Ovary (tissue), 9 donors: Measurements from ENCODE around the gene KCNK7. TPM values are rescaled to one million over a fixed set of nuclear protein-coding genes. Genes with fewer than 3 reads are reported as not detected.

ENCODE experiments used
- DNase-seq, 5 donors: peaks; one replicate each; pipeline ENCODE4 v3.0.0-alpha.2; 2019 to 2020
- H3K27ac ChIP-seq, 2 donors: fragments of 200-600 bp; one replicate each; pipeline versions ENCODE4 v1.5.1 to v1.8.0; 2019 to 2022
- H3K27me3 ChIP-seq: fragments of 200-600 bp; one replicate; pipeline ENCODE4 v1.8.0; 2022
- H3K36me3 ChIP-seq: fragments of 200-600 bp; sonication (generic); one replicate; pipeline ENCODE4 v1.5.1; 2019
- H3K4me1 ChIP-seq: one replicate; pipeline ENCODE4 v1.8.1; 2013; ENCODE audit warnings: mild to moderate bottlenecking, moderate library complexity; ENCODE audit not compliant: insufficient read depth
- H3K4me3 ChIP-seq: fragments of 200-600 bp; sonication (generic); one replicate; pipeline ENCODE4 v1.5.1; 2017
- H3K9me3 ChIP-seq, 2 donors: fragments of 200-600 bp in 1 of 2; sonication (generic) in 1 of 2; one replicate each; pipeline versions ENCODE4 v1.5.1 to v1.8.1; 2013 to 2019; ENCODE audit warnings: mild to moderate bottlenecking in 1 of 2, moderate library complexity in 1 of 2
- EP300 ChIP-seq: sonication (generic); formaldehyde crosslinking; IDR thresholded peaks from one replicate; pipeline ENCODE4 v1.6.1; 2017; ENCODE audit warnings: antibody characterized with exemption
- POLR2A ChIP-seq: fragments of 450-650 bp; IDR thresholded peaks from one replicate; pipeline ENCODE4 v1.6.1; 2017; ENCODE audit warnings: antibody characterized with exemption, mild to moderate bottlenecking, moderate library complexity
- WGBS, 3 donors: extraction: QIAGEN DNeasy Blood & Tissue Kit in 1 of 3; methylation state at CpG; one replicate each; pipeline versions ENCODE4 v1.1.5 to v1.1.7; 2013 to 2017; 5-methylcytosine and 5-hydroxymethylcytosine counted together
- intact Hi-C, 4 donors: fragments of 100-400 bp; cut with DNase I; formaldehyde crosslinking; loops; one replicate each; pipeline versions ENCODE4 v1.11.0 to v1.15.1; 2022 to 2023
- polyA plus RNA-seq, 2 donors: library from polyadenylated mRNA; stranded (reverse); fragments of 200-250 nt in 1 of 2; fragments of 350-450 nt in 1 of 2; fragmentation: Illumina TruSeq in 1 of 2; extraction: RNeasy Lipid Tissue Mini Kit (QIAGEN cat#74804) in 1 of 2; gene quantifications; one replicate each; pipeline ENCODE4 v1.2.3, GENCODE V29; 2013 to 2014
- total RNA-seq, 7 donors: library from RNA; depleted of rRNA in 2 of 7; stranded (reverse); fragments of >200 nt in 2 of 7; fragmentation: NEBNext Ultra II Directional in 3 of 7; extraction: Animal tissue kit (Norgen Biotek cat#: 25700) in 3 of 7; gene quantifications; one replicate each; pipeline versions ENCODE4 v1.1.0 to v1.2.4, GENCODE V29; 2016 to 2023
- TF ChIP-seq, protein P1 (sequence below), 3 donors: fragments of 450-650 bp in 2 of 3; fragments of 200-600 bp in 1 of 3; IDR thresholded peaks; one replicate each; pipeline versions ENCODE4 v1.5.1 to v1.8.0; 2016 to 2022; ENCODE audit warnings: antibody characterized with exemption in 3 of 3, mild to moderate bottlenecking in 1 of 3
- donor health status: DM: no; HTN: no; CAD: no; lungs with moderate emphysema.
- donor health status: DM: no; HTN: no; CAD: no.
- donor health status: Bipolar disorder and iron deficiency.
- donor health status: DM: yes; HTN: yes; CAD: no.
- donor health status: DM: no; HTN: no; CAD: no.
- donor health status: DM: yes; HTN: yes; CAD: no.

The KCNK7 gene
- total and polyA plus RNA-seq, 9 donors: 0.65 to 4.0 (median 1.2) TPM; not detected in 1

DNA sequence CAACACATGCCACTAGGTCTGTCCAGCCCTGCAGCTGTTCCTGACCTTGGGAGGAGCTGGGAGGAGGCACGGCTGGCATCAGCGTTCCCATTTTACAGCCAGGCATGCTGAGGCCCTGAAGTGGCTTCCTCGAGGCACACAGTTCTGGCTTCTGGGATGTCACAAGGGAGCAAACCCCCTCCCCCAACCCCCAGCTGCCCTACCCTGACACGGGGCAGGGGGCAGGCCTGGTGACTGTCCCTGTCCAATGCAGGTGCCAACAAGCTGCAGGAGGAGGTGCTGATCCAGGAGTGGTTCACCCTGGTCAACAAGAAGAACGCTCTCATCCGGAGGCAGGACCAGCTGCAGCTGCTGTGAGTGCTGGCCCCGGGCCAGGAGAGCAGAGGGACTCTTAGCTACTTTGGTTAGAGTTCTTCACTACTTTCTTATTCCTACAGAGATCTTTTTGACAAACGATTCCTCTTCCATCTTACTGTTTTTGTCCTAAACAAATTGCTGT lies 5.3 kb downstream of the KCNK7 start:
- no peaks in the 10 kb centered on the region for H3K27me3 ChIP-seq
- TF ChIP-seq EP300 (no peak), POLR2A (no peak)
- TF ChIP-seq, protein P1, sequence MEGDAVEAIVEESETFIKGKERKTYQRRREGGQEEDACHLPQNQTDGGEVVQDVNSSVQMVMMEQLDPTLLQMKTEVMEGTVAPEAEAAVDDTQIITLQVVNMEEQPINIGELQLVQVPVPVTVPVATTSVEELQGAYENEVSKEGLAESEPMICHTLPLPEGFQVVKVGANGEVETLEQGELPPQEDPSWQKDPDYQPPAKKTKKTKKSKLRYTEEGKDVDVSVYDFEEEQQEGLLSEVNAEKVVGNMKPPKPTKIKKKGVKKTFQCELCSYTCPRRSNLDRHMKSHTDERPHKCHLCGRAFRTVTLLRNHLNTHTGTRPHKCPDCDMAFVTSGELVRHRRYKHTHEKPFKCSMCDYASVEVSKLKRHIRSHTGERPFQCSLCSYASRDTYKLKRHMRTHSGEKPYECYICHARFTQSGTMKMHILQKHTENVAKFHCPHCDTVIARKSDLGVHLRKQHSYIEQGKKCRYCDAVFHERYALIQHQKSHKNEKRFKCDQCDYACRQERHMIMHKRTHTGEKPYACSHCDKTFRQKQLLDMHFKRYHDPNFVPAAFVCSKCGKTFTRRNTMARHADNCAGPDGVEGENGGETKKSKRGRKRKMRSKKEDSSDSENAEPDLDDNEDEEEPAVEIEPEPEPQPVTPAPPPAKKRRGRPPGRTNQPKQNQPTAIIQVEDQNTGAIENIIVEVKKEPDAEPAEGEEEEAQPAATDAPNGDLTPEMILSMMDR (IDR thresholded peaks at IDR 0.05): no peak
- no peaks in the 10 kb centered on the region for H3K4me1 ChIP-seq
- 21 to 39% (median 26%) methylated on average over 8 of the region's 8 CpGs for WGBS, 3 donors
- no peaks in the 10 kb centered on the region for H3K36me3 ChIP-seq
- intact Hi-C loops: no loop called here
- H3K27ac ChIP-seq: no peak overlapping the region
- H3K9me3 ChIP-seq: no peaks in the 10 kb centered on the region
- DNase-seq: peak; percentile 62 to 85 (median 73)
- no peak overlapping the region for H3K4me3 ChIP-seq

DNA sequence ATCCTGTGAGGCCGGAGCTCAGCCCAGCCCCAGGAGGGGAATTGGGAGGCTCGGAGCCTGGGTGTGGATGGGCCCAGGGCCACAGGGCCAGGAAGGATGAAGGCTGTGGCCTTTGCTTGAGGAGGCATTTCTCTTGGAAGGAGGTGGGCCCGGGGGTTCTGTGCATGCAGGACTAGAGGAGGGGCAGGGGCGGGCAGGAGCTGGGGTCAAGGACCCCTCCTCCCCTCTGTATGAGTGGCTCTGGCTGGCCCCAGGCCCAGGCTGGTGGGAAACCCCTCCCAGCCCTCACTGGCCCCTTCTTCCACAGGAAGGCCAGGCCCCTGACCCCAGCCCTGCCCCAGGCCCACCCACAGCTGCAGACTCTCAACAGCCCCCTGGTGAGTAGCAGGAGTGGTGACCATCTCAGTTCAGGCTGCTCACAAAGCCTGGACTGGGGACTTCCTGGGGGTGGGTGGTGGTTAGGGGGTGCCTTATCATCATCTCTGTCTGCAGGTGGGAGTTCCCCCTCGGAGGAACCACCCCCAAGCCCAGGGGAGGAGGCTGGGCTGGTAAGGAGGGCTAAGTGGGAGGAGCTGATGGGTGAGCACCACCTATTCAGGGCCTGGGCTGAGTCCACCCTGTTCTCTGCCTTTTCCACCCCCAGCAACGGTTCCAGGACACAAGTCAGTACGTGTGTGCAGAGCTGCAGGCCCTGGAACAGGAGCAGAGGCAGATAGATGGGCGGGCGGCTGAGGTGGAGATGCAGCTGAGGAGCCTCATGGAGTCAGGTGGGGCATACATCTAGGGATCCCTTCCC lies 6.0 kb downstream of the KCNK7 start:
- DNase-seq: peak in 2 of 5 donors; percentile 27 to 43
- no peak overlapping the region for H3K4me3 ChIP-seq
- intact Hi-C loops: no loop called here
- H3K9me3 ChIP-seq: no peaks in the 10 kb centered on the region
- TF ChIP-seq POLR2A (no peak), EP300 (no peak)
- TF ChIP-seq, protein P1 (IDR thresholded peaks at IDR 0.05): no peak
- H3K27me3 ChIP-seq: no peaks in the 10 kb centered on the region
- WGBS, 3 donors: 49 to 55% (median 52%) methylated on average over 8 to 9 of the region's 9 CpGs
- no peak overlapping the region for H3K27ac ChIP-seq
- H3K4me1 ChIP-seq: no peaks in the 10 kb centered on the region
- no peaks in the 10 kb centered on the region for H3K36me3 ChIP-seq

DNA sequence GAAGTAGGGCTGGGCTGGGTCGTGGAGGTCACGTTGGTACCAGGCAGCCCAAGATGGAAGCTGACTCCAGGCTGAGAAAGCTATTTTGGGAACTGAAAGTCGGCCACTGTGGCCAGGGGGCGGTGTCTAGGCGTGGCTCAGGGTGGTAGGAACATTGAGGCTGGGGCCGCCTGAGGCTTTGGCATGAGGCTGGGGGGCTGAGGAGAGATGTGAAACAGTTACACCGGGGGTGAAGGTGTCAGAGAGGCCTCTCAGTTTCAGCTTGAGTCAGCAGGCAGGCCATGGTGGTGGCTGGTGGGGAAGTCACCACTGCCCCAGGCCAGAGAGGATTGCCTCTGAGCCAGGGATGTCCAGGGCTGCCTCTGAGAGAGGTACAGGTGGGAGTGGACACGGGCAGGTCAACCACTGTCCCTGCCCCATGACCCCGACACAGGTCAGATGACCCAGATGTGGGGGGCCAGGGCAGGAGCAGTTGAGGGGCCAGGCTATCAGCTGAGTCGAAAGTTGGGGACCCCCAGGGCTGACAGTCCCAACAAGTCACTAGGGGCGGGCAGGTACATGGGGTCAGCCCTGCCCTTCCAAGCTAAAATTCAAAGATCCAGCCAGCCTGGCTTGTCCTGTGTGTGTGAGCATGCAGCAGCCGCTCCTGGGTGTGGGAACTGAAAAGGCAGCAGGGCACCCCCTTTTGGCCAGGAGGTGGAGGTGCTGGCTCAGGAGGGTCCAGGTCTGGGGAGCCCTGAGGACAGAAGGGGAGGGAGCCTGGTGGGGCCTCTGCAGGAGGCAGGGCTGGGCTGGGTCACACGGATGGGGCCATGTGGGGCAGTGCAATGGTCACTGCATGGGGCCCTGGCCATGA lies 7.2 kb downstream of the KCNK7 start:
- peak in 3 of 5 donors; percentile 40 to 61 (median 57) for DNase-seq
- intact Hi-C loops: no loop called here
- no peaks in the 10 kb centered on the region for H3K9me3 ChIP-seq
- no peak overlapping the region for H3K27ac ChIP-seq
- 67 to 69% (median 69%) methylated on average over 13 of the region's 13 CpGs for WGBS, 3 donors
- TF ChIP-seq, protein P1 (IDR thresholded peaks at IDR 0.05): peak in 2 of 3 donors; percentile 33 to 39
- TF ChIP-seq EP300 (no peak), POLR2A (no peak)
- H3K4me1 ChIP-seq: no peaks in the 10 kb centered on the region
- no peaks in the 10 kb centered on the region for H3K36me3 ChIP-seq
- no peak overlapping the region for H3K4me3 ChIP-seq
- no peaks in the 10 kb centered on the region for H3K27me3 ChIP-seq

DNA sequence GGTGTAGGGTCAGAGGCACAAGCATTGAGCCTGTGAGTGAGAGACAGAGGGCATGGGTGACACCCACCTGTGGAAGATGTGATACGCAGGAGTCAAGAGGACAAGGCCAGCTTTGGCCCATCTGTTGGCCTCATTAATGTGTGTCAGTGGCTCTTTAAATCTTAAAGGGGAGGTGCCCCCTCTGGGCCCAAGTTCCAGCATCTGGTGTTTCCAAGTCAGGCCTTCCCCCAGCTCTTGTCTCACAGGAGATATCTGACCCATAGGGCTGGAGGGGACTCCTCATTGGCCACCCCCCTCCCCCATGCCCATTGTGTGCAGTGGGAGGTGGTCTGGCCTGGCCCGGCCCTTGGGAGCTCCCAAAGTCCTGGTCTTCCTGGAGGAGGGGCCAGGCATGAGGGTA lies 8.9 kb downstream of the KCNK7 start:
- TF ChIP-seq, protein P1 (IDR thresholded peaks at IDR 0.05): no peak
- no peak for TF ChIP-seq EP300
- no peak for TF ChIP-seq POLR2A
- Histone ChIP-seq H3K36me3 (no peaks in the 10 kb centered on the region), H3K4me3 (no peak overlapping the region), H3K27me3 (no peaks in the 10 kb centered on the region), H3K9me3 (no peaks in the 10 kb centered on the region), H3K27ac (no peak overlapping the region), H3K4me1 (no peaks in the 10 kb centered on the region)
- no peak for DNase-seq
- WGBS, 3 donors: 74 to 82% (median 78%) methylated on average over 2 of the region's 2 CpGs
- intact Hi-C loops: no loop called here
